Stimulated activated naive CD8-positive, alpha-beta T cell treated with anti-CD3 and anti-CD28 coated beads, Interleukin-15, Interleukin-2, amounts not matched to agents 100 ng/mL and 50 ng/mL, for 24 hours (primary cell): ENCODE data around the gene ADAM12.
"Not testable (repeated sequence)": the region's sequence is repeated elsewhere in the genome, so short reads cannot be mapped to it uniquely, and the experiment has no call there.

Source experiments
- H3K27ac Mint-ChIP-seq: one replicate; pipeline ENCODE4 v1.8.0; 2021; ENCODE audit warnings: mild to moderate bottlenecking, mixed read lengths
- H3K27me3 Mint-ChIP-seq: one replicate; pipeline ENCODE4 v1.8.0; 2021; ENCODE audit warnings: mixed read lengths
- H3K36me3 Mint-ChIP-seq: one replicate; pipeline ENCODE4 v1.8.0; 2021; ENCODE audit warnings: low read depth, mixed read lengths
- H3K4me1 Mint-ChIP-seq: one replicate; pipeline ENCODE4 v1.8.0; 2021; ENCODE audit warnings: low read depth, mixed read lengths
- H3K4me3 Mint-ChIP-seq: one replicate; pipeline ENCODE4 v1.8.0; 2021; ENCODE audit warnings: mild to moderate bottlenecking, mixed read lengths
- H3K9me3 Mint-ChIP-seq: one replicate; pipeline ENCODE4 v1.8.0; 2021; ENCODE audit warnings: mixed read lengths

Gene ADAM12

GRCh38 chr10:126065751-126066377 lies 322.4 kb downstream of the ADAM12 start:
- no peaks in the 10 kb centered on the region for H3K4me1 Mint-ChIP-seq
- H3K9me3 Mint-ChIP-seq, result no peaks in the 10 kb centered on the region
- H3K27me3 Mint-ChIP-seq, result no peaks in the 10 kb centered on the region
- no peak overlapping the region for H3K27ac Mint-ChIP-seq
- H3K36me3 Mint-ChIP-seq, result no peaks in the 10 kb centered on the region
- H3K4me3 Mint-ChIP-seq, result no peak overlapping the region

DNA sequence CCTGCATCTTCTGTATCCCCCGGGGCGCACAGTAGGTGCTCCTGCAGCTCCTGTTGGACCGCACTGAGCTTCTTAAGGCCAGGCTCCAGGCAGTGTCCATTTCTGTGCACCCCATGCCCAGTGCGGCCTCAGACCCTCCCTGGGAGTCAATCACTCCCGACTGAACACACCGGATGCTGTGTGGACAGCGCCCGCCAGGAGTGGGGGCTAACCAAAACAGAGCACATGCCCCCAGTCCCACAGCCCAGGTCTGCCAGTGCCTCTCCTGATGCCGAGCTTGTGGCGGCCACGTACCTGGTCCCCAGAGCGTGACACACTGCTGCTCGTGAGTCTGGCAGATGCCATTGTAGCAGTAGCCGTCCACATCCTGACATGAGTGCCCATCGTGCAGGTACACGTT lies 323.8 kb downstream of the ADAM12 start:
- Mint-ChIP-seq H3K4me1 (no peaks in the 10 kb centered on the region), H3K9me3 (no peaks in the 10 kb centered on the region), H3K27ac (no peak overlapping the region), H3K36me3 (no peaks in the 10 kb centered on the region), H3K4me3 (no peak overlapping the region), H3K27me3 (peaks cover 7% of the 10 kb centered on the region)

DNA sequence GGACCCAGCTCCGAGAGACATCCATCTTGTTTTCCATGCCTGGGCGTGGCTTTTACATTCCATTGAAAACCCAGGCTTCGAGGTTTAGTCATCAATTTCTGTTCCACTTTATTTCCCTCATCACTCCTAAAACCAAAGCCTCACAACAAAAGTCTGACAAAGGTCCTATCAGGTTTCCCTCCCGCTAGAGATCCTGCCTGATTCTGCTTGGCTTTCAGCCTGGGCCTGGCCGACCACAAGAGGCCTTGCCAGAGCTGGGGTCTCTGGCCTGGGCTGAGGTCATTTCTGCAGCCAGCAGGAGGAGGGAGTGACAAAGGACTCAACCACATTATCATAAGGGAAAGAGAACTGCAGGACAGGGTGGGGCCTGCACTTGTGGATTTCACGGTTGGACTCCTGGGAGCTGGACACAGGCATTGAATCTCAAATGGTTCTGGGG lies 324.9 kb downstream of the ADAM12 start:
- H3K27ac Mint-ChIP-seq, result no peak overlapping the region
- peaks cover 7% of the 10 kb centered on the region for H3K27me3 Mint-ChIP-seq
- H3K4me3 Mint-ChIP-seq, result no peak overlapping the region
- no peaks in the 10 kb centered on the region for H3K36me3 Mint-ChIP-seq
- no peaks in the 10 kb centered on the region for H3K9me3 Mint-ChIP-seq
- no peaks in the 10 kb centered on the region for H3K4me1 Mint-ChIP-seq

- Mint-ChIP-seq H3K9me3 (no peaks in the 10 kb centered on the region), H3K27me3 (peaks cover 7% of the 10 kb centered on the region), H3K36me3 (no peaks in the 10 kb centered on the region), H3K4me1 (no peaks in the 10 kb centered on the region), H3K4me3 (no peak overlapping the region), H3K27ac (no peak overlapping the region)
Measured at GRCh38 chr10:126062131-126063032, 325.9 kb downstream of the ADAM12 start.

- Mint-ChIP-seq H3K4me1 (no peaks in the 10 kb centered on the region), H3K27ac (no peak overlapping the region), H3K9me3 (no peaks in the 10 kb centered on the region), H3K36me3 (no peaks in the 10 kb centered on the region), H3K27me3 (peaks cover 7% of the 10 kb centered on the region), H3K4me3 (no peak overlapping the region)
Measured at GRCh38 chr10:126061526-126061925, 326.8 kb downstream of the ADAM12 start.

- Mint-ChIP-seq H3K4me1 (no peaks in the 10 kb centered on the region), H3K36me3 (no peaks in the 10 kb centered on the region), H3K4me3 (no peak overlapping the region), H3K27ac (no peak overlapping the region), H3K9me3 (no peaks in the 10 kb centered on the region), H3K27me3 (peaks cover 7% of the 10 kb centered on the region)
Measured at GRCh38 chr10:126060261-126060931, 327.9 kb downstream of the ADAM12 start.

GRCh38 chr10:126059076-126059826 lies 329.0 kb downstream of the ADAM12 start:
- no peaks in the 10 kb centered on the region for H3K9me3 Mint-ChIP-seq
- no peaks in the 10 kb centered on the region for H3K36me3 Mint-ChIP-seq
- H3K27ac Mint-ChIP-seq, result no peak overlapping the region
- peaks cover 7% of the 10 kb centered on the region for H3K27me3 Mint-ChIP-seq
- H3K4me3 Mint-ChIP-seq, result no peak overlapping the region
- no peaks in the 10 kb centered on the region for H3K4me1 Mint-ChIP-seq

GRCh38 chr10:126058507-126058906 lies 329.8 kb downstream of the ADAM12 start:
- Mint-ChIP-seq H3K27ac (no peak overlapping the region), H3K36me3 (no peaks in the 10 kb centered on the region), H3K9me3 (no peaks in the 10 kb centered on the region), H3K4me3 (no peak overlapping the region), H3K4me1 (no peaks in the 10 kb centered on the region), H3K27me3 (peaks cover 7% of the 10 kb centered on the region)

GRCh38 chr10:126058104-126058503 lies 330.2 kb downstream of the ADAM12 start:
- Mint-ChIP-seq H3K9me3 (no peaks in the 10 kb centered on the region), H3K27me3 (peaks cover 7% of the 10 kb centered on the region), H3K4me3 (no peak overlapping the region), H3K36me3 (no peaks in the 10 kb centered on the region), H3K27ac (no peak overlapping the region), H3K4me1 (no peaks in the 10 kb centered on the region)

- H3K27me3 Mint-ChIP-seq, result peaks cover 7% of the 10 kb centered on the region
- no peaks in the 10 kb centered on the region for H3K36me3 Mint-ChIP-seq
- H3K4me1 Mint-ChIP-seq, result no peaks in the 10 kb centered on the region
- no peak overlapping the region for H3K27ac Mint-ChIP-seq
- H3K9me3 Mint-ChIP-seq, result no peaks in the 10 kb centered on the region
- no peak overlapping the region for H3K4me3 Mint-ChIP-seq
Measured at GRCh38 chr10:126057494-126057893, 330.8 kb downstream of the ADAM12 start.

DNA sequence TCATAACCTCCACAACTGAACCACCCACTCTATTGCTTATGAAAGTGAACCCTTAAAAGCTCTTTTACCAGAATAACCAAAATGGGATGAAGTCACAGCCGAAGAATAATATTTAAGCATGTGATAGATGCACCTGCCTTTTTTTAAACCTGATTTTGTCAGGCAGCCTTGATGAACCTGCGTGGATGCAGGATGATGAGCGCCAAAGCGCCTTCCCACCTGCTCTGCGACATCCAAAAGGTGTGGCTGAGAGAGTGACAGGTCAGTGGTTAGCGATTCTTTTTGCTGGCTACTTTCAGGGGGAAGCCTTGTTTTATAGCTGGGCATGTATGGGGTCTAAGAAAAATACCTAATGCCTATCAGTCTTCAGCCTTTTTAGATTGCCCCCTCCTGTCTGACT lies 334.1 kb downstream of the ADAM12 start:
- no peak overlapping the region for H3K4me3 Mint-ChIP-seq
- no peaks in the 10 kb centered on the region for H3K36me3 Mint-ChIP-seq
- H3K27ac Mint-ChIP-seq, result no peak overlapping the region
- H3K9me3 Mint-ChIP-seq, result no peaks in the 10 kb centered on the region
- H3K27me3 Mint-ChIP-seq, result peaks cover 4% of the 10 kb centered on the region
- no peaks in the 10 kb centered on the region for H3K4me1 Mint-ChIP-seq

DNA sequence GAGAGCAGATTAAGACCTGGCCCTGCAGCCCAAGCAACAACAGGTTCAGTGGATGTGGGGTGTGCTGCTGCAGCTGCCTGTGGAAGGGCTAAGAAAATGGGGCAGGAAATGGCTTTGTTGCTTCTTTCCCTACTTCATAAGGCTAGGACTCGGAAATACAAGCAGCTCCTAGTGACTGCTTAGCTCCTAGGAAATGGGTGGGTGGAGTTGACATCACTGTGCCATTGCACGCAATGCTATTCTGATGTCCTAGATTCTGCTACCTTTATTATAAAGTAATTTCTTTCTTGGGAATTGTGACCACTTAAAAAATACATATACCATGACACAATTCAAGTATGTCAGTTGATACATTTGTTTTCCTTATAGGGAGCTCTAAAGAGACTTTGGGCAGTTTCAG lies 336.1 kb downstream of the ADAM12 start:
- Mint-ChIP-seq H3K9me3 (no peaks in the 10 kb centered on the region), H3K27me3 (peaks cover 4% of the 10 kb centered on the region), H3K27ac (no peak overlapping the region), H3K4me1 (no peaks in the 10 kb centered on the region), H3K4me3 (no peak overlapping the region), H3K36me3 (no peaks in the 10 kb centered on the region)

DNA sequence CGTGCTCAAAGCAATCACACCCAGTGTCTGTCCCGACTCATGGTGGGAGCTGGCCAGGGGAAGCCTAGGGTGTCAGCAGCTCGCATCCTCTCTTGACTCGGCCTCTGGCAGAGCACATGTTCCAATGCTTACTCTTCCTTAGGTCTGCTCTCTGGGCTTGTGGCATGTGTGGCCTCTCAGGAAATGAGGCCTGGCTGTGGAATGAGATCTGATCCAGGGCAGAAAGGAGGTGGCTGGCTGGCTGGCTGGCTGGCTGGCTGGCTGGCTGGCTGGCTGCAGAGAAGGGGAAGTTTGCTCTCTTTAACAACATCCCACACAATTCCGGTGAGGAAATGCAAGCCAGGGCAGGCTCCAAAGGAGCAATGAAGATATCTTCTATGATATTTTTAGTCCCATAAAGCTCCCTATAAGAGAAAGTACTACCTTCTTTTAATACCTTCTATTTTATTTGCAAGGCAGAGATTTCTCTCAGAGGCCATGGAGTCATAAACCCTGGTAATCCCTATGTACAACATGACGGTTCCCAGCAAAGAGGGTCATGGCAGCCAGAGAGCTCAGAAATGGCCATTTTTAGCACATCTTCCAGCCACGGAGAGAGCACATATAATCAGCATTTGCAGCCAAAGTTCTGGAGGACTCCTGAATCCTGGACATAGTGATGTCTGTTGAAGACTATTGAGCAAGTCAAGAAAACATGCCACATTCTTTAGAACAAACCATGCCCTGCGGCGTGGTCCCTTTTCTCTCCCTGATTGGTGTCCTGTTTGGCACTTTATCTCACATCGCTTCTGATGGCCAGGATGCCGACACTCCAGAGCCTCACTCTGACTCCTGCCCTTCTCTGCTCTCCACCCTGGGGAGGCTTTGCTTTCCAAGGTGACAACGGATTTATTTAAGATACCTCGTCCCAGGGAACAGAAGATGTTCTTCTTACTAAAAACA lies 338.2 kb downstream of the ADAM12 start:
- no peak overlapping the region for H3K4me3 Mint-ChIP-seq
- H3K4me1 Mint-ChIP-seq, result no peaks in the 10 kb centered on the region
- no peaks in the 10 kb centered on the region for H3K36me3 Mint-ChIP-seq
- H3K9me3 Mint-ChIP-seq, result no peaks in the 10 kb centered on the region
- H3K27me3 Mint-ChIP-seq, result peaks cover 4% of the 10 kb centered on the region
- H3K27ac Mint-ChIP-seq, result no peak overlapping the region

DNA sequence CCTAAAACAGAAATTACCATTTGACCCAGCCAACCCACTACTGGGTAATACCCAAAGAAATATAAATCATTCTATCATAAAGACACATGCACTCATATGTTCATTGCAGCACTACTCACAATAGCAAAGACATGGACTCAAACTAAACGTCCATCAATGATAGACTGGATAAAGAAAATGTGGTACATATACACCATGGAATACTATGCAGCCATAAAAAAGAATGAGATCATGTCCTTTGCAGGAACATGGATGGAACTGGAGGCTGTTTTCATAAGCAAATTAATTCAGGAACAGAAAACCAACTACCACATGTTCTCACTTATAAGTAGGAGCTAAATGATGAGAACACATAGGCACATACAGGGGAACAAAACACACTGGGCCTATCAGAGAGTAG lies 340.5 kb downstream of the ADAM12 start:
- H3K27ac Mint-ChIP-seq, H3K36me3 Mint-ChIP-seq, H3K9me3 Mint-ChIP-seq, H3K27me3 Mint-ChIP-seq, H3K4me3 Mint-ChIP-seq, H3K4me1 Mint-ChIP-seq: not testable (repeated sequence)
